ENCODE measurements around the gene MAGEB2. TPM values are rescaled to one million over a fixed set of nuclear protein-coding genes. Genes with fewer than 3 reads are reported as not detected.
"Not testable (repeated sequence)": the region's sequence is repeated elsewhere in the genome, so short reads cannot be mapped to it uniquely, and the experiment has no call there.

Gene MAGEB2, protein sequence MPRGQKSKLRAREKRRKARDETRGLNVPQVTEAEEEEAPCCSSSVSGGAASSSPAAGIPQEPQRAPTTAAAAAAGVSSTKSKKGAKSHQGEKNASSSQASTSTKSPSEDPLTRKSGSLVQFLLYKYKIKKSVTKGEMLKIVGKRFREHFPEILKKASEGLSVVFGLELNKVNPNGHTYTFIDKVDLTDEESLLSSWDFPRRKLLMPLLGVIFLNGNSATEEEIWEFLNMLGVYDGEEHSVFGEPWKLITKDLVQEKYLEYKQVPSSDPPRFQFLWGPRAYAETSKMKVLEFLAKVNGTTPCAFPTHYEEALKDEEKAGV
- not detected for total RNA-seq

DNA sequence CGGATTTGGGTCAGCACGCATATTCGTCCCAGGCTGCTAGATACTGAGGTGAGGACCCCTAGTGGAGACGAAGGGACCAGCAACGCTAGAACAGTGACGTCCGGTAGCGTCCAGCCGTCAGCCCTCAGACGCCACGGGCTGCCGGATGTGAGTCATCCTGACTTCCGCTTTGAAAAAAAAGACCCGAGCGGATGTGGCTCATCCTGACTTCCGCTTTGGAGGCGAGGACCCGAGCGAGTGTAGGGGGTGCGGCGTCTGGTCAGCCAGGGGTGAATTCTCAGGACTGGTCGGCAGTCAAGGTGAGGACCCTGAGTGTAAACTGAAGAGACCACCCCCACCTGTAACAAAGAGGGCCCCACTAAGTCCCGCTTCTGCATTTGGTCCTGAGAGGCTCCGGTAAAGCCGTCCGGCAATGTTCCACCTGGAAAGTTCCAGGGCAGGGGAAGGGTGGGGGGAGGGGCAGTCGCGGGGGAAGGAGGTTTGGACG is at the start of gene MAGEB2:
TSS of gene MAGEB2 (plus strand) at position 207 of the 487 bp plus-strand sequence. CDS start 3,018 bp downstream, outside the sequence.
- Histone ChIP-seq H3K4me3 (ENCODE audit: low read length) (no peak within 1 kb of the TSS), H3K27me3 (ENCODE audit: insufficient read depth, low read length) (no peaks in the 10 kb centered on the region), H3K4me1 (ENCODE audit: insufficient read depth, low read length) (no peaks in the 10 kb centered on the region), H3K9me3 (ENCODE audit: low read depth, low read length) (no peaks in the 10 kb centered on the region)

DNA sequence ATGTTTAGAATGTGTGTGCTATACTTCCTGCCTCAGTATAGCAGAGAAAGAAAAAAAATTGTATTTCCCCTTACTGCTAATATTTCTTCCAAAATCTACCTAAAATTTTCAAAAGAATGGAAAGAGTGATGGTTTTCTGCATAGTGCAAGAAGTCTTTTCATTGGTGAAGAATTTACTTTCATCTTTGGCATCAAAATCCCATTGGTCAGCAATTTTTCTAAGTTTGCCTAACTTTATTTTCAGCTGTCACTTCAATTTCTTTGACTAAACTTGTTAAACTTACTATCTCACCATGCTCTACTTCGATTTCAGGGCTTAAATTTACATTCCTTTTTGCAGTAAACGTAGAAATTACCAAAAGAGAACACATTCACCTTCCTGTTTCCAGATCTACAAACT is 44.5 kb upstream of the MAGEB2 start:
- no peaks in the 10 kb centered on the region for H3K4me1 ChIP-seq (ENCODE audit: insufficient read depth, low read length)
- H3K4me3 ChIP-seq (ENCODE audit: low read length): no peak overlapping the region
- no peaks in the 10 kb centered on the region for H3K9me3 ChIP-seq (ENCODE audit: low read depth, low read length)

GRCh38 chrX:30181353-30181752 is 34.0 kb upstream of the MAGEB2 start:
- Histone ChIP-seq H3K4me1 (ENCODE audit: insufficient read depth, low read length) (no peaks in the 10 kb centered on the region), H3K9me3 (ENCODE audit: low read depth, low read length) (no peaks in the 10 kb centered on the region), H3K4me3 (ENCODE audit: low read length) (no peak overlapping the region), H3K27me3 (ENCODE audit: insufficient read depth, low read length) (no peaks in the 10 kb centered on the region)

More for the DNA sequence above, 44.5 kb upstream of the MAGEB2 start:
- H3K27me3 ChIP-seq (ENCODE audit: insufficient read depth, low read length): no peaks in the 10 kb centered on the region

- H3K9me3 ChIP-seq (ENCODE audit: low read depth, low read length): no peaks in the 10 kb centered on the region
- no peaks in the 10 kb centered on the region for H3K27me3 ChIP-seq (ENCODE audit: insufficient read depth, low read length)
- H3K4me3 ChIP-seq (ENCODE audit: low read length): no peak overlapping the region
- H3K4me1 ChIP-seq (ENCODE audit: insufficient read depth, low read length): no peaks in the 10 kb centered on the region
Measured at GRCh38 chrX:30183554-30183953, 31.8 kb upstream of the MAGEB2 start.

DNA sequence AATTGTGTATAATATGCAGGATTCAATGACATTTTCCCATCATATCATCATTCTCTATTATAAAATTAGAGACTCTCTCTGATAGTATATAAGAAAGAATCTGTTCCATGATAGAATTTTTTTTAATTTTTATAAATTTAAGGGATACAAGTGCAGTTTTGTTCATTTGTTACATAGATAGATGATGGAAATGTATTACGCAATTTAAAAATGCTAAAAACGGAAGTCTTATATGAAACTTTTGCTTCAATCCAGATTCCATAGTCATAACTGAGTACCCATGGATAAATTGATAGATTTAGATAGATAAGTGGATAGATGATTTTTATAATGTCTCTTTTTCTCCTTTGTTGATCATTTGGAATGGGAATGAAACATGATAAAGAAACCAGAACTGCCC is 24.9 kb upstream of the MAGEB2 start:
- Histone ChIP-seq H3K4me3 (ENCODE audit: low read length) (no peak overlapping the region), H3K4me1 (ENCODE audit: insufficient read depth, low read length) (no peaks in the 10 kb centered on the region), H3K9me3 (ENCODE audit: low read depth, low read length) (no peaks in the 10 kb centered on the region), H3K27me3 (ENCODE audit: insufficient read depth, low read length) (no peaks in the 10 kb centered on the region)

GRCh38 chrX:30193910-30194309 is 21.5 kb upstream of the MAGEB2 start:
- H3K4me3 ChIP-seq (ENCODE audit: low read length); H3K4me1 ChIP-seq (ENCODE audit: insufficient read depth, low read length); H3K27me3 ChIP-seq (ENCODE audit: insufficient read depth, low read length); H3K9me3 ChIP-seq (ENCODE audit: low read depth, low read length): not testable (repeated sequence)

DNA sequence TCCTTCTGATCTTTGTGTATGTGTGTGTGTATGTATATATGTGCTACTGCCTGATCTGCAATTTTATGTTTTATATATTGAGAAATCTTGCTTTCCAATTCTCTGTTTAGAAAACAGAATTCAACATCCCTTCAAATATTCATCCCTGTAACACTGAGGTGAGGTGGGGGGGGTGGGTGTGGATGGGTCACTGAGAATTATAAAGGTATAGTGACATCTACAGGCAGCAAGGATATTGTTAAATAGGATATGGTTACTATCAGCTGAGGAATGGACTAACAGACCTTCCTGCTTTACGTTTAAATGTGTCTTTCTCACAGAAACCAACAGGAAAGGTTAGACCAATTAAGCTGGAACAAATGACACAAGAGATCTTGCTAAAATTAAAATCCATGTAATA is 19.0 kb upstream of the MAGEB2 start:
- Histone ChIP-seq H3K27me3 (ENCODE audit: insufficient read depth, low read length) (no peaks in the 10 kb centered on the region), H3K9me3 (ENCODE audit: low read depth, low read length) (no peaks in the 10 kb centered on the region), H3K4me3 (ENCODE audit: low read length) (no peak overlapping the region), H3K4me1 (ENCODE audit: insufficient read depth, low read length) (no peaks in the 10 kb centered on the region)

- Histone ChIP-seq H3K27me3 (ENCODE audit: insufficient read depth, low read length) (no peaks in the 10 kb centered on the region), H3K4me3 (ENCODE audit: low read length) (no peak overlapping the region), H3K9me3 (ENCODE audit: low read depth, low read length) (no peaks in the 10 kb centered on the region), H3K4me1 (ENCODE audit: insufficient read depth, low read length) (no peaks in the 10 kb centered on the region)
Measured at GRCh38 chrX:30212172-30212571, 3.2 kb upstream of the MAGEB2 start.

DNA sequence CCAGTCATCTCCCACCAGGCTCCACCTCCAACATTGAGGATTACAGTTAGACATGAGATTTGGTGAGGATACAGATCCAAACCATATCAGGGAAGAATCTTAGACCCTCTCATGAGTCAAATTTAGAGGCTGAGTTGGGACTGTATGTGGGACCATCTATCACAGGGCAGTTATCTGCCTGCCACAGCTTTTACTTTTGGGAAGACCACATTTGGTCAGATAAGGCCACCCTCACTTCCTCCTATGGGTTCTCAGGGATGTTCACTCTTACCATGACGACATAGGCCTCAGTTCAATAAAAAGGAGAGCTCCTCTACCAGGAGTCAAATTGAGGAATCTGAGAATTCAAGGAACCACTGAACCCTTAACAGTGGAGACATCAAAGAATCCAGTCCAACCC is 2.1 kb downstream of the MAGEB2 start:
- no peaks in the 10 kb centered on the region for H3K4me1 ChIP-seq (ENCODE audit: insufficient read depth, low read length)
- H3K9me3 ChIP-seq (ENCODE audit: low read depth, low read length): no peaks in the 10 kb centered on the region
- no peaks in the 10 kb centered on the region for H3K27me3 ChIP-seq (ENCODE audit: insufficient read depth, low read length)
- no peak overlapping the region for H3K4me3 ChIP-seq (ENCODE audit: low read length)

GRCh38 chrX:30219372-30219771 is 4.0 kb downstream of the MAGEB2 start:
- Histone ChIP-seq H3K4me3 (ENCODE audit: low read length) (no peak overlapping the region), H3K27me3 (ENCODE audit: insufficient read depth, low read length) (no peaks in the 10 kb centered on the region), H3K4me1 (ENCODE audit: insufficient read depth, low read length) (no peaks in the 10 kb centered on the region), H3K9me3 (ENCODE audit: low read depth, low read length) (no peaks in the 10 kb centered on the region)

DNA sequence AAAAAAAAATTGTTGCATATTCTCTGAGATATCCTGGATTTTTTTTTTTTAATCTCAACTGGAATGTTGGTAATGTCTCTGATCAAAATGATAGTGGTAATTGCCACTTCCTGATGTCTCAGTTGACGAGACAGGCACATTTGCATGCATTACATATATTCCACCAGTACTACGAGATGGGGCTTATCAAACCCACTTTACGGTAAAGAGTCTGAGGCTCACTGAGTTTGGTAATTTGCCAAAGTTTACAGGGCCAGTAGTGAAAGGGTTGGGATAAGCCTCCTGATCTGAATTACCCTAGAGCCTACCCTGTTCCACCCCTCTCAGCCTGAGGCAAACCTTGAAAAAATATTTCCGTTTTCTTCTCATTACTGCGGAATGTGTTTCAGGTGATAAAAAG is 5.3 kb downstream of the MAGEB2 start:
- Histone ChIP-seq H3K4me3 (ENCODE audit: low read length) (no peak overlapping the region), H3K9me3 (ENCODE audit: low read depth, low read length) (no peaks in the 10 kb centered on the region), H3K27me3 (ENCODE audit: insufficient read depth, low read length) (no peaks in the 10 kb centered on the region), H3K4me1 (ENCODE audit: insufficient read depth, low read length) (no peaks in the 10 kb centered on the region)

DNA sequence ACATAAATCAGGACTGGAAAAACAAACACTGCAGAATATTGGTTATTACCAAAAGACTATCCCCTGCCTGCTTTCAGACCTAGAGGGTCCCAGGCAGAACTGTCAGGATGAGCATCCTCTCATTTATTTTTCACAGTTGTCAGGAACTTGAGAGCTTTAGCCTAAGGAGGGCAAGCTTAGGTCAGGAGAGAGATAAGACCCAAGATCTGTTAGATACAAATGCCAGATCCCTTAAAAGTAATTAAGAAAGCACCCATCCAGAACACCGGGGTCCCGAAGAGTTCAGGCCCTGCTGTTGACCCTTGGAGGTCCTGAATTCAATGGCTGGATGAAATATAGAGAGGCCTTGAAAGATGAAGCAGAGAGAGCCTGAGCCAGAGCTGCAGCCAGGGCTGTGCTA is 9.2 kb downstream of the MAGEB2 start:
- H3K9me3 ChIP-seq (ENCODE audit: low read depth, low read length): no peaks in the 10 kb centered on the region
- no peaks in the 10 kb centered on the region for H3K4me1 ChIP-seq (ENCODE audit: insufficient read depth, low read length)
- H3K27me3 ChIP-seq (ENCODE audit: insufficient read depth, low read length): no peaks in the 10 kb centered on the region
- no peak overlapping the region for H3K4me3 ChIP-seq (ENCODE audit: low read length)

DNA sequence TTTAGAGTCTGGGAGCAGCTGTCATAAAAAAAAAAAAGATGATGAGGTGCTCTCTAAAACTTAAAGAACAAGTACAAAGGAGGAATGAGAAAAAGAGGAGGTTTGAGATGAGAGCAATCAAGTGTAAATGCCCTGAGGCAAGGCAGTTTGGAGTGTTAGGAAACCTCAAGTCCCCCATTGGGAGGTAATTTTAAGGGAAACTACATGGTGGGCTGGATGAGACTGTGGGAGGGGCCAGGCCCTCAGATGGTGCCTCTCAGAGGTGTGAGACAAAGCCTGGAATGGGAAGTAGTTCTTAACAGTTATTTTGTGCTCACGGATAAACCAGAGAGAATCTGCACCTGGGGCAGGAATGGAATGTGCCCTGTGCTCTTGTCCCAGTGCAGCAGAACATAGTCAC is 13.2 kb downstream of the MAGEB2 start:
- no peaks in the 10 kb centered on the region for H3K9me3 ChIP-seq (ENCODE audit: low read depth, low read length)
- no peaks in the 10 kb centered on the region for H3K27me3 ChIP-seq (ENCODE audit: insufficient read depth, low read length)
- H3K4me3 ChIP-seq (ENCODE audit: low read length): no peak overlapping the region
- H3K4me1 ChIP-seq (ENCODE audit: insufficient read depth, low read length): no peaks in the 10 kb centered on the region

- H3K4me1 ChIP-seq (ENCODE audit: insufficient read depth, low read length): no peaks in the 10 kb centered on the region
- H3K4me3 ChIP-seq (ENCODE audit: low read length): no peak within 1 kb of the TSS
- no peaks in the 10 kb centered on the region for H3K9me3 ChIP-seq (ENCODE audit: low read depth, low read length)
- H3K27me3 ChIP-seq (ENCODE audit: insufficient read depth, low read length): no peaks in the 10 kb centered on the region
Measured at GRCh38 chrX:30230395-30230794, 15.0 kb downstream of the MAGEB2 start, which contains the start of gene MAGEB3. MAGEB3 (plus strand) TSS chrX:30230657; CDS start chrX:30235925, 5,268 bp downstream.

- Histone ChIP-seq H3K4me1 (ENCODE audit: insufficient read depth, low read length) (no peaks in the 10 kb centered on the region), H3K27me3 (ENCODE audit: insufficient read depth, low read length) (no peaks in the 10 kb centered on the region), H3K4me3 (ENCODE audit: low read length) (no peak within 1 kb of the TSS), H3K9me3 (ENCODE audit: low read depth, low read length) (no peaks in the 10 kb centered on the region)
Measured at GRCh38 chrX:30241724-30242415, 26.5 kb downstream of the MAGEB2 start, which contains the start of gene MAGEB4. MAGEB4 (plus strand) TSS chrX:30242000; CDS start chrX:30242136, 136 bp downstream.
